Adipocyte (in vitro differentiated cells): ENCODE measurements around the gene ANGPT4.

Source experiments
- DNase-seq: peaks from one replicate; pipeline ENCODE4 v3.0.0-alpha.2; 2015; ENCODE audit warnings: low read depth
- H3K27me3 ChIP-seq: replicated peaks from 2 replicates; pipeline ENCODE4 v1.7.0; 2013; ENCODE audit warnings: mild to moderate bottlenecking, low read length, moderate library complexity; ENCODE audit not compliant: control insufficient read depth, insufficient read depth
- H3K36me3 ChIP-seq: 2 replicates; pipeline ENCODE4 v1.7.0; 2013; ENCODE audit warnings: low read length, mild to moderate bottlenecking, moderate library complexity; ENCODE audit not compliant: control insufficient read depth, insufficient read depth, severe bottlenecking
- H3K4me1 ChIP-seq: 2 replicates; pipeline ENCODE4 v1.7.0; 2013; ENCODE audit warnings: mild to moderate bottlenecking, low read length, moderate library complexity; ENCODE audit not compliant: control insufficient read depth, insufficient read depth
- H3K4me3 ChIP-seq: 2 replicates; pipeline ENCODE4 v1.7.0; 2013; ENCODE audit warnings: mild to moderate bottlenecking, low read length, moderate library complexity
- H3K9ac ChIP-seq: 2 replicates; pipeline ENCODE4 v1.7.0; 2013; ENCODE audit warnings: mild to moderate bottlenecking, low read length, moderate library complexity
- H3K9me3 ChIP-seq: 2 replicates; pipeline ENCODE4 v1.7.0; 2013; ENCODE audit warnings: mild to moderate bottlenecking, low read length, moderate library complexity; ENCODE audit not compliant: control insufficient read depth

ANGPT4 gene

GRCh38 chr20:953742-954141 is 37.6 kb upstream of the ANGPT4 start:
- Histone ChIP-seq H3K4me1 (no peaks in the 10 kb centered on the region), H3K9ac (no peak overlapping the region), H3K36me3 (no peaks in the 10 kb centered on the region), H3K27me3 (peaks cover 46% of the 10 kb centered on the region), H3K4me3 (no peak overlapping the region), H3K9me3 (no peaks in the 10 kb centered on the region)
- DNase-seq, result peak; percentile 50

GRCh38 chr20:952196-952795 is 36.2 kb upstream of the ANGPT4 start:
- Histone ChIP-seq H3K4me3 (no peak overlapping the region), H3K36me3 (no peaks in the 10 kb centered on the region), H3K9ac (no peak overlapping the region), H3K27me3 (peaks cover 54% of the 10 kb centered on the region), H3K4me1 (no peaks in the 10 kb centered on the region), H3K9me3 (no peaks in the 10 kb centered on the region)
- DNase-seq, result no peak

DNA sequence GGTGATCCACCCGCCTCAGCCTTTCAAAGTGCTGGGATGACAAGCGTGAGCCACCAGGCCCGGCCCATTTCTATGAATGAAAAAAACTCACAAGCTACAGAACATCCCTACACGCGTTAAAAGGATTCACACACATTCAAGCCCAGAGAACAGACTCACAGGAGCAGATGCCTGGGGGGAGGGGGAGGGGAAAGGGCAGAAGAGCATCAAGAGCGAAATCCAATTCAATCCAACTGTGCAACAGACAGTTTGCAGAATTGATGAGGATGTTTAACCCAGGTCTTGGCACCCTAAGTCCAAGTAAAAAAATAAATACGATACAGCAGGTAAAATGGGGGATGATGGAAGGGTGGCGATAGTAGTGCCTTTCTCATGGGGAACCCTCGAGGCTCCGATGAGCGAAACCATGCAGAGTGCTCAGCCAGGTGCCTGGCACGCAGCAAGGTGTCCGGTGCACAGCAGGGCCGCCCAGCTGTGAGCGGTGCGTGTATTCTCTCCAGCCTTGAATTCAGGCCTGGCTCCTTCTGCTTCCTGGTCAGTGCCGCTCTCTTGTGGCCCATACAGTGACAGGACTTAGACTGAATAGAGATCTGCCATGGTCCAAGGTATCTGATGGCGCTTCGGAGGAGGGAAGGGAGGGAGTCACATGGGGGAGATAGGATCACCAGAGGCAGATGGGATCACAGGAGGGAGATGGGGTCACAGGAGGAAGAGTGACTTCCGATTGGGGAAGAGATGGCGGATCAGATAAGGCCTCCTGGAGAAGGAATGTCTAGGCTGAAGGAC is 35.4 kb upstream of the ANGPT4 start:
- Histone ChIP-seq H3K4me1 (no peaks in the 10 kb centered on the region), H3K9ac (no peak overlapping the region), H3K27me3 (peaks cover 61% of the 10 kb centered on the region), H3K36me3 (no peaks in the 10 kb centered on the region), H3K9me3 (no peaks in the 10 kb centered on the region), H3K4me3 (no peak overlapping the region)
- DNase-seq, result no peak

DNA sequence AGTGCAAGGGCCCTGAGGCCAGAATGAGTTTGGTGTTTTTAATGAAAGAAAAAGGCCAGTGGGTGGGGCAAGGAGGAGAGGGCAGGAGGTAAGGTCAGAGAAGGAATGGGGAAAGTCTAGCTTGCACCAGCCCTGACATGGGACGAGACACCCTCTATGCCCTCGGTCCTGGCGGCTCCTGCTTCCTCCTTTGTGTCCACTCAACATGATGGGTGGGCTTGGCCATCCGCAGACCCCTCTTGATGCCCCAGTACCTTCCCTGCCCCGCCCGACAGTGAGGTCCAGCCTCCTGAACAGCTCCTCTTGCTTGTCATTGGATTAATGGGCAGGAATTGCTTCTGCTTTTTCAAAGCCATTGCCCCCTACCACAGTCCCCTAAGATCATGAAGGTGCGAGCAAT is 33.6 kb upstream of the ANGPT4 start:
- DNase-seq, result no peak
- H3K9ac ChIP-seq, result no peak overlapping the region
- no peaks in the 10 kb centered on the region for H3K9me3 ChIP-seq
- peaks cover 63% of the 10 kb centered on the region for H3K27me3 ChIP-seq
- no peaks in the 10 kb centered on the region for H3K4me1 ChIP-seq
- H3K4me3 ChIP-seq, result no peak overlapping the region
- no peaks in the 10 kb centered on the region for H3K36me3 ChIP-seq

DNA sequence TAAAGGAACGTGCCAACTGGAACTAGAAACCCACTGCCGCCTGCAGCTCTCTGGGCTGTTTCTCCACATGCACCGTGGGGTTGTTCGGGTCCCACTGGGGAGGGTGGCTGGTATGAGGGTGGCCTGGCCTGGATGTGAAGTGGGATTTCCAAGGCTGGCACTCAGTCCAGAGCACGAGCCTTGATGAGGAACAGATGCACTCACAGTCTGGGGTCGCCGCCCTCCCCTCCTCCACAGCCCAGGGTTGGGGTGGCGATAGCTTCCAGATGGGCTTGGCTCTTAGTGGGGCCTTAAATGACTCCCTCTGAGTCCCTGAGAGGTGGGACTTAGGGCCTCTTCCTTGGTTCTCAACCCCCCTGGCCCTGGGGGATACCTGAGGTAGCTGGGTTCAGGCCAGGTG is 30.7 kb upstream of the ANGPT4 start:
- H3K9me3 ChIP-seq, result no peaks in the 10 kb centered on the region
- H3K4me1 ChIP-seq, result no peaks in the 10 kb centered on the region
- no peak for DNase-seq
- H3K27me3 ChIP-seq, result peaks cover 67% of the 10 kb centered on the region
- no peaks in the 10 kb centered on the region for H3K36me3 ChIP-seq
- H3K4me3 ChIP-seq, result no peak overlapping the region
- H3K9ac ChIP-seq, result no peak overlapping the region

DNA sequence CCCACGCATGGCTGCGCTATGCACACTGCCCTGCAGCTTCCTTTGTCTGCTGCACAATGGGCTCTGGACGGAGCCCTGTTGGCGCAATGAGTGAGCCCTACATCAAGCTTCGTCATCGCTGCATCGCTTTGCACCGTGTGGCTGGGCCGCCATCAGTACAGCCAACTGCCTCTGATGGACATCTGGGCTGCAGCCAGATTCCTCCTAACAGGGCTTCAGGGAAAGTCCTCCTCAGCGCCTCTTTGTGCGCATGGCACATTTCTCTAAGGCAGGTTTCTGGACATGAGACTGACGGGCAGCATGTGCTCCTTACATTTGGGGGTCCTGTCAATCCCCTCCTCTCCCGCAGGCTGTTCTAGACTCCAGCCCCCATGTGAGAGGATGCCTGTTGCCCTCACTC is 29.7 kb upstream of the ANGPT4 start:
- H3K4me1 ChIP-seq, result no peaks in the 10 kb centered on the region
- H3K36me3 ChIP-seq, result no peaks in the 10 kb centered on the region
- H3K27me3 ChIP-seq, result peaks cover 69% of the 10 kb centered on the region
- DNase-seq, result no peak
- no peak overlapping the region for H3K9ac ChIP-seq
- H3K4me3 ChIP-seq, result no peak overlapping the region
- H3K9me3 ChIP-seq, result no peaks in the 10 kb centered on the region

DNA sequence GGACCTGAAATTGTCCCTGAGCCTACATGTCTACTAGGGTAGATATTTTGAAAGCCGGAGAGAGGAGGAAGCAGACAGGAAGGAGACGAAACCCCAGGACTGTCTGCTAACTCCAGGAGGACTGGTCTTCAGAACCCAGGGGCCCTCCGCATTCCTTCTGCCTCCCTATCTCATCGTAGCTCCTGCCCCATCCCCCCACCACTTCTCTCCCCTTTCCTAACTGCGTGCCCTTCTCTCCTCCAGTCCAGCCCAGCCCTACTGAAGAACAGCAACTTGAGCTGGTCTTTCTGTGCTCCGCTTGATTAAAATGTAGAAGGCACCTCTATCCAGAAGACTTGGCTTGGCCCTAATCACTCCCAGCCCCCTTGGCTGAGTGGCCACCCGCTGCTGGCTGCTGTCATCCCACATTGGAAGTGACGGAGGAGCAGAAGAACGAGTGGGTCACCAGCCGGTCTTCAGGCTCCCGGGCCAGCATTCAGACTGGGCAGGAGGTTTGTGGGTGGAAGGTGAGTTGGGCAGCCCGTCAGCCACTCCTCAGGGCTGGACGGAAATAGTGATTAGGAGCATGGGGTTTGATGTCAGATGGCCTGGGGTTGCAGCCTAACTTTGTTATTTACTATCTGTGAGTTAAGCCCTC is 28.8 kb upstream of the ANGPT4 start:
- no peaks in the 10 kb centered on the region for H3K4me1 ChIP-seq
- no peaks in the 10 kb centered on the region for H3K9me3 ChIP-seq
- no peak overlapping the region for H3K4me3 ChIP-seq
- no peak overlapping the region for H3K9ac ChIP-seq
- no peaks in the 10 kb centered on the region for H3K36me3 ChIP-seq
- no peak for DNase-seq
- H3K27me3 ChIP-seq, result peaks cover 73% of the 10 kb centered on the region

- Histone ChIP-seq H3K4me3 (no peak overlapping the region), H3K36me3 (no peaks in the 10 kb centered on the region), H3K9me3 (no peaks in the 10 kb centered on the region), H3K4me1 (no peaks in the 10 kb centered on the region), H3K27me3 (peaks cover 75% of the 10 kb centered on the region), H3K9ac (no peak overlapping the region)
- DNase-seq, result no peak
Observed at GRCh38 chr20:944148-944547, 28.0 kb upstream of the ANGPT4 start.

GRCh38 chr20:942611-943010 is 26.5 kb upstream of the ANGPT4 start:
- Histone ChIP-seq H3K36me3 (no peaks in the 10 kb centered on the region), H3K4me3 (no peak overlapping the region), H3K4me1 (no peaks in the 10 kb centered on the region), H3K27me3 (peaks cover 68% of the 10 kb centered on the region), H3K9ac (no peak overlapping the region), H3K9me3 (no peaks in the 10 kb centered on the region)
- DNase-seq, result no peak

- Histone ChIP-seq H3K9me3 (no peaks in the 10 kb centered on the region), H3K4me1 (no peaks in the 10 kb centered on the region), H3K9ac (no peak overlapping the region), H3K27me3 (peaks cover 52% of the 10 kb centered on the region), H3K36me3 (no peaks in the 10 kb centered on the region), H3K4me3 (no peak overlapping the region)
- DNase-seq, result no peak
Observed at GRCh38 chr20:940926-941325, 24.8 kb upstream of the ANGPT4 start.

- H3K36me3 ChIP-seq, result no peaks in the 10 kb centered on the region
- no peak overlapping the region for H3K4me3 ChIP-seq
- no peaks in the 10 kb centered on the region for H3K9me3 ChIP-seq
- H3K9ac ChIP-seq, result no peak overlapping the region
- peaks cover 43% of the 10 kb centered on the region for H3K27me3 ChIP-seq
- no peaks in the 10 kb centered on the region for H3K4me1 ChIP-seq
- DNase-seq, result no peak
Observed at GRCh38 chr20:939606-940005, 23.5 kb upstream of the ANGPT4 start.
